Tongue (tissue), 2 donors: ENCODE results near the gene HNRNPH1. TPM values are rescaled to one million over a fixed set of nuclear protein-coding genes. Genes with fewer than 3 reads are reported as not detected.

Source experiments
- DNase-seq: peaks from one replicate; pipeline ENCODE4 v3.0.0-alpha.2; 2015
- total RNA-seq: library from RNA; depleted of rRNA; stranded (reverse); fragments of >200 nt; gene quantifications from one replicate; pipeline ENCODE4 v1.2.3, GENCODE V29; 2014

HNRNPH1 gene
- total RNA-seq, 1 donor from 2014 or later: 726 TPM

DNA sequence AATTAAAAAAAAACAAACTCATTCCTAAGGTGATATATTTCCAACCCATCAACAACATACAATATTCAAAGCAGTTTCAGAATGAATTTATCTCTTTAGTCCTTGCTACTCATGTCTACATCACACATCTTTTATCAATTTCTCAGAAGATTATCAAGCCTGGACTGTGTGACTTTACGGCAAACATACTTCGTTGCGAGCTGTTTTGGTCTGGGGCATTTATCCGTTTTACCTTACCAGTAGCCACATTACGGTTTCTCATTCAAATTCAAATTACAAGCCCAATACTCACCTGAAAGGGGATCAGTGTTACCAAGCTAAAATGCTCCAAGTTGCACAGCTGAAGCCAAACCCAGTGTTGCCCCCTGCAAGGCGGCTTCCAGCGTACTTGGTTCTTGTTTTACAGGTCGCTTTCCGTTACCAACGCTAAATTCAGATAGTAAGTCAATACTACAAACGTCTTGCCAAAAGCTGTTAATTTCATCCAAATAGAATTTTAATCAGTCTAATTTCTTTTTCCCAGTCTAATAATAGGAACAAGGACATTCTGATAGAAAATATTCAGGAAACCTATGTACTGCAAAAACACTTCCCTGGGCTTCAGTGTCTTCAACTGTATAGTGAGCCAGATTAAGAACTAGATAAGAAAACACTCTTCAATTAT lies 1.8 kb downstream of the HNRNPH1 start:
- DNase-seq: peak; percentile 28

DNA sequence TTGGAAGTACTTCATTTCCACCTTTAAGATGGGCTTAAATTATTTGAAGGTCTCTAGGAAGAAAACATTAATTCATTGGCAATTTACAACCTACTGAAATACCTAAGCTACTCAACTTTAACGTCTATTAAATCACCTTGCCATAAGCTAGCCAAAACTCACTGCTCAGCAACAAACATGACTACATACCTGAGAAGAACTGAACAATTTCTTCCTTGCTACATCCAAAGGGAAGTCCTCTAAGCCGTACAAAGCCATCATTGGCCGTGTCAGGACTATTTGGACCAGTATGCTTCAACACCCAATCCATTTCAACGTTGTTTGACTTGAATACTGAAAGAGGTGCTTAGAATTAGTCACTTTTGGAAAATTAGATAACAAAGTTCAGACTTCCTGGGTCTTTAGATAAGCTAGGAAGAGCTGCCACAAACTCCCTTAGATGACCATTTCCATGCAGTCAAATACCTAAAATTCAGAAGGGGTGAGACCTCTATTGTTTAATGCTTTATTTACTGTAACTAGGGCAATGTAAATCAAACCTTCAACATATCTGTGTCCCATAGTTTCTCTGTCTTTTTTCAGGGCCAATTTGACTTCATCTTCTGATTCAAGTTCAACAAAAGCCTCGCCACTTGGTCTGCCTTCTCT lies 2.6 kb downstream of the HNRNPH1 start:
- DNase-seq: no peak

DNA sequence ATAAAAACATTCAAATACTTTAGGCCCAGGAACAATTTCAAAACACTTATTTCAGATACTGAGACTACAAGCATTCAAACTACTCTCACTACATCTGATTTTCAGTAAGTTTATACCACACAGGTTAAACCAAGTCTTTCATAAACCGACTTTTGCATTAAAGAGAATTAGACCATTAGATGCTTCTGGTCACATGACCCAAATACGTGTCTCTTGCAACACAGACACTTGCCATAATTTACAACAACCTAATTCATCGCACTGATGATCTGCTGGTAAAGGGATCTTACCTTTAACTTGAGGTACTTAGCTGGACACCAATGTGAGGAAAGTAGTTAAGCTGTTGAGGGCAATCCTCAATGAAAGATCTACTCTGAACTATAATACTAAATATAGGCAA lies 3.2 kb downstream of the HNRNPH1 start:
- no peak for DNase-seq

DNA sequence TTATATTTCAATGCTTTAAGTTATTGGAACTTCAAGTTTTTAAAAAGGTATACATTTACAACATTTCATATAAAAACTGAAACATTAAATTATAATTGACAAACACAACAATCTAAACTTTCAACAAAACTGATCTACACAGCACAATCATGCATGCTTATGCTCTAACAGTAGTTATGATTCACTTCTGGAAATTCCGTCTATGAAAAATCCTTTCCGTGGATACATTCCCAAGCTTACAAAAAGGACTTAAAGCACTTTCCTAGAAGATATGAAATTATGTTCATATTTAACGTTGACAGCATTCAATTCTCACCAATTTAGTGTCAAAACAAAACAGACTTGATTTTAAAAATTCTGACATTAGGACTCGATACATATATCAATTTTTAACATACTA lies 3.7 kb downstream of the HNRNPH1 start:
- DNase-seq: no peak

DNA sequence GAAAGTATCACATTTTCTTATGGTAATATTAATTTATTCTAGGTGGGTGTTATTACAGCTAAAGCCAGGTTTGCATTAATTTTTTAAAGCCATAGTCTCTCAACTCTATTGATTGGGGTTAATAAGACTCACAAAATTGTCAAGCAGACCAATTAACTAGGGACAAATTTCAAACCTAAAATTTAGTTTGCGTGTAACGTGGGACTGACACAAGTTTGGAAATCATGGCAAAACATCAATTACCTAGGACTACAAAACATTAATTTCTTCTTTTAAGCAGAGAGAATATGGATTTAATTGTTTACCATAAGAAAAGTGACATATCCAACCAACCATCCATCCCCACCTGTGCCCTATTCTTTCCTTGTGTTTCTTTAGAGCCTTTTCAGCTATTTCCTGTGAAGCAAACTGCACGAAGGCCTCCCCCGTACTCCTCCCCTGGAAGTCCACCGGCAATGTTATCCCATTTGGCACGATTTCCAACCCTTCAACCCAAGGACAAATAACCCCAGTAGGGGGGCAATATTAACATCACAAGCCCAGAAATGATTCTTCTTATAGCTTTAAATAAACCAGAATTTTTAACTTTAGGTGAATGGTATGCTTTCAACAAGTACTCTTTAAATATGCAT lies 4.4 kb downstream of the HNRNPH1 start:
- DNase-seq: peak; percentile 29

DNA sequence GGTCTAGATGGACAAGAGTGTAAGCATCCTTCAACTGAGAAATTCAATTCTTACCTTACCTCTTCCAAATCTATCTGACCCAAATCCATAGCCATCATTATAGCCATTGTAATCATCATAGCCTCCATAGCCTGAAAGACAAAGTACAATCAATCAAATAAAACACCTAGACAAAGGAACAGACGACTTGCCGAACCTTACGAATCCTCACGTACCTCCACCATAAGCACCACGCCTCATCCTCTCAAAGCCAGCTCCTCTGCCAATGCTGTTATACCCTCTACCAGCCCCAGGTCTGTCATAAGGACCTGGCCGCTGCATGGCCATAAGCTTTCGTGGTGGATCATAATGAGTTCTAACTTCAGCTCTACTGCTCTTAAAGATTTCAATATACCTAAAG lies 5.5 kb downstream of the HNRNPH1 start:
- no peak for DNase-seq

DNA sequence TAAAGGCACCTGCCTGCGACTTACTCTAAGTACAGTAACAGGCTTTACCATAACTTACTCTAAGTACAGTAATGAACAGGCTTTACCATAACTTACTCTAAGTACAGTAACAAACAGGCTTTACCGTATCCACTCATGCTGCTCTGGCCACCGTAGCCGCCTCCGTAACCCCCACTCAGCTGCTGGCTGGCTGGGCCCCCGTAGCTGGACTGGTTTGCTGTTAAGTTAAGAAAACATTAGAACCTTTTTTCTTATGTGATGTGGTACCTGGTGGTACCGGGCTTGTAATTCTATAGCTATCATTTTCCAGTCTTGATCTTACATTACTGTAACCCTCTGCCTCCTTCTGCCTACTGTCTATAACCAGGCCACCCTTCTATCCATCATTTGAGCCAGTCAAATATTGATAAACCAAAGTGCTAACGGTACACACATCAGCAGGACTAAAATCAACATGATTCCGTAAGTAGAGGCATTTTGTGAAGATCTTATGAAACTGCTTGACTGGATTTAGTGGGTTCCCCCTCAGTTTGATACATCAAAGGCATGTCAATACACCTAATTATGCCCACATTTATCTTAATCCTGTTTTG lies 7.4 kb downstream of the HNRNPH1 start:
- no peak for DNase-seq

DNA sequence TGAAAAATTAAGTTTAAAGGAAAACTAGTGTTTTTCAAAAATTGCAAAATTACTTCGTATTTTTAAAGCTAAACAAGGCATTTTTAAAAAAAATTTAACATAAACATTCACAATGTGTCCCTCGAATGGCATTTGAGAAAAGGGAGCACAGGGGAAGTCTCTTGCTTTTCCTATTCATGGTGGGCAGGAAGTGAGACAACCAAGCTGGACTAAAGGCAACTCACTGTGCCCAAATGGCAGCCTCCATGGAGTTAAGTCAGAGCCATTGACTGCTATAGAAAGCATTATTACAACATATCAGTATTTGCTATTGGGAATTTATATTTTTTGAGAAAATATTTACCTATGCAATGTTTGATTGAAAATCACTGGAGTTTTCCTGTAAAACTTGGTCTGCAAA lies 8.3 kb downstream of the HNRNPH1 start:
- no peak for DNase-seq

DNA sequence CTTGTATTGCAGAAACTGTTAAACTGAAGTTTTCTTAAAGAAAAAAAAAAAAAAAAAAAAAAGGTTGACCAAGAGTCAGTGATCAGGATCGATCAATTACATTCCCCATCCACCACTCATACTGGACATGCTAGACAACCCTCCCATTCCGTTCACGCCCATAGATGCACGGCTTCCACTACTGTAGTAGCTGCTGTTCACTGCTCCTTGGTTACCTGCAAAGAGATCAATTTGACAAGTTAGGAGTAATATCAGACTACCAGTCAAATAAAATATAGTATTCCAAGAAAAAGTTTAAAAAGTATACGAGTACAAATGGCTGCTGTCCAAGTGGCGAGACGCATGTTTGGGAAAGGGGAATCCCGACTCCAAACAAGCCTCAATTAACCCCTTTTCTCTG lies 8.7 kb downstream of the HNRNPH1 start:
- DNase-seq: no peak

DNA sequence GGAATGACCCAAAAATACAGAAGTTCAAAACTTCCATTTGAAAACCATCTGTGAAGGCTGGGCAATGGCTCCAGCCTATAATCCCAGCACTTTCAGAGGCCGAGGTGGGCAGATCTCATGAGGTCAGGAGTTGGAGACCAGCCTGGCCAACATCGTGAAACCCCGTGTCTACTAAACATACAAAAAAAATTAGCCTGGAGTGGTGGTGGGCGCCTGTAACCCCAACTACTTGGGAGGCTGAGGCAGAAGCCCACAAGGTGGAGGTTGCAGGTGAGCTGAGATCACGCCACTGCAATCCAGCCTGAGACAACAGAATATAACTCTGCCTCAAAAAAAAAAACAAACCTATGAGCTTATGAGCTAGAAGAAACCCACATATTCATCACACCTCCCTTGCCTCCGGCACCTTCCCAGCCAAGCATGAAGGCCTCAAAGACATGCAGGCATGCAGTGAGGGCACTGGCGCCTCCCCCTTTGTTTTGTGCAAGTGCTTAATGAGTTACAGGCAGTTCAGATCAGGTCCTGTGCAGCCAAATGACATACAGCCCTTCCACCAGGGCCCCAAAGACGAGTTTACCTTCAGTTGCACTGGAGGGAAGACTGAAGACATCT lies 9.9 kb downstream of the HNRNPH1 start:
- peak; percentile 23 for DNase-seq

DNA sequence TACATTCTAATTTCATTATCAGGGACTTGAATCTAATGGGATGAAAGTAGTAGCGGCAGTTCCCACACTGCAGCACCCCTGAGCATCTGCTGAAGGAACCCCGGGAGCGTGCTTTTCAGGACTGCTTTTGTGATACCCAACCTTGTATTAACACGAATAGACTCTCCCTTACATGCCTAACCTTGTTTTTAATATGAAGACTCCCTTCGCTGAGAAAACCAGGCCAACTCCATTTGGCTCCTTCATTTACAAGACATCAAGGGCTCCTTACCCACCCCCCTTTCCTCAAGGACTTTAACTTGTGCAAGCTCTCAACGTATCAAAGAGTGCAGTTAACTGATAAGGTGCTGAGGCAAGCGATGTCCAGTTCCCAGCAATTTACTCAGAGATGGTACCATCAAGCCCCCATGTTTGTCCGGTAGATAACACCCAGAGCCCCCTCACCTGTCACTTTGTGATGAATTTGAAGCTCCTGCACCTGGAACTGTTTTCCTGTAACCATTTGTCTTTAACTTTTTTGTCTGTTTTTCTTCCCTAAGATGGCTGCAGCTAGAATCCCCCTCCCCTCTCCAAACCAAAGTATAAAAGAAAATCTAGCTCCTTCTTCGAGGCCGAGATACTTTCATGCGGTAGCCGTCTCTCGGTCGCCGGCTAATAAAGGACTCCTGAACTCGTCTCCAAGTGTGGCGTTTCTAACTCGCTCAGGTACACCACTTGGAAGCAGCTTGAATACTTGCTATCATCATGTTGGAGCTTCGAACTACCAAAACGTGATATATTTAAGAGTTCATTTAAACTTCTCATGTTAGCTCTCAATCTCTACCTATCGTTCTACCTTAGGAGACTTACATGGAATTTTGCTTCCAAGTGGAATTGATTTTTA lies 10.7 kb downstream of the HNRNPH1 start:
- DNase-seq: peak; percentile 17

DNA sequence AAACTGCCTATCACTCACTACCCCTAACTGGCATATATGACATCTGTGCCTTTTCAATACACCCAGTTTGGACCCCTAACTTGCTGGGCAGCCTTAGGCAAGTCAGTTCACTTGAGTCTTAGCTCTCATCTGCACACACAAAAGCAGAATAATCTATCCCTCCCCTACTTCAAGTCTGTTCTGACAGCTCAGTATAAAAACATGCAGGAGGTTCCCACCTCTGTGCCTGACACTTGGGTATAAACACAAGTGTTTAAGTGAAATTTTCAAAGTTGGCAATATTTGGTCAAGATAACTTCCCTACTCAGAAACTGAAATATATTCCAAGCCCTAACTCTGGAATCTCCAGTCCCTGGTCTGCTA lies 12.6 kb downstream of the HNRNPH1 start:
- no peak for DNase-seq

DNA sequence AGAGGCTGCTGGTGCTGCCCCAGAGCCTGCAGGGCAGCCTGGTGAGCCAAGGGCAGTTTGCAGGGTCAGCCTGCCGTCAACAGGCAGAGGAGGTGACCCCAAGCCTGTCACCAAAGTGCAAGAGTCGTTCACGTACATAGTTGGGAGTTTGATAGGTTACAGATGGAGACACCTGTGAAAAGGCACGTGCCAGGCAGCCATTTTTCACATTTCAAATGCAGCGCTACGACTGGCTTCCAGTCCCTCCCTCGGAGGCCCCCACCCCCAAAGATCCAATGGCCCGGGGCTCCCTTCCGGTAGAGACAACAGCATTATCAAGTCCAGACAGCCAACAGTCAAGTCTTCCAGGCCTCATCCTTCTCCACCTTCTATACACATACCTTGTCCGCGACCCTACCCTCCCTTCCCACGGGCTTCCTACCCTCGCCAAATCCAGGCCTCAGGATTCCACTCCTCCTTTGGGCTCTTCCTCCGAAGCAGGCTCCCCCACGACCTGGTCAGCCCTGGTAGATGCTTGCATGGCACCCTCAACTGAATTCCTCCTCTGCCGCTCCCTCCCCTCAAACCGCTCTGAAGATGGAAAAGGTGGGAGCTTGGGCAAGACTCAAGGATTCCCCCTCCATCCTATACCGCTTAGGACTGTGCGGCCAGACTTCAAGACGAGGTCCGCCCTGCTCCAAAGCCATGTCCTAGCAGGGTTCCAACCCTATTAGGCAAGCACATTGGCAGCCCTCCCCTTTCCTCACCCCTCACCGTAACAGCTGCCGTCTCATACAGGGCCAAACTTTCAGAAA lies 13.2 kb downstream of the HNRNPH1 start:
- DNase-seq: peak; percentile 26

DNA sequence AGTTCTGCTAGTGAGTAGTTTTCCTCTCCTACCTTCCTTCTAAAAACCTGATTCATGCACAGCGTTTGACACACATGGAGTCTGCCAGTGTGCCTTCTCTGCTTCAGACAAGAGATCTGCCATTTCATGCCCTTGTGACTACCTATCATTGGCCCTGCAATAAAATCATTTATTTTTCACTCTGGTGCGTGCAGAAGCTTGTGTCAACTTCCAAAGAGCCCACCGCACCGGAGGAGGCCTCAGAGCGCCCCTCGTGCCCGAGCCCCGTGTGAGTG lies 13.7 kb downstream of the HNRNPH1 start:
- DNase-seq: no peak

DNA sequence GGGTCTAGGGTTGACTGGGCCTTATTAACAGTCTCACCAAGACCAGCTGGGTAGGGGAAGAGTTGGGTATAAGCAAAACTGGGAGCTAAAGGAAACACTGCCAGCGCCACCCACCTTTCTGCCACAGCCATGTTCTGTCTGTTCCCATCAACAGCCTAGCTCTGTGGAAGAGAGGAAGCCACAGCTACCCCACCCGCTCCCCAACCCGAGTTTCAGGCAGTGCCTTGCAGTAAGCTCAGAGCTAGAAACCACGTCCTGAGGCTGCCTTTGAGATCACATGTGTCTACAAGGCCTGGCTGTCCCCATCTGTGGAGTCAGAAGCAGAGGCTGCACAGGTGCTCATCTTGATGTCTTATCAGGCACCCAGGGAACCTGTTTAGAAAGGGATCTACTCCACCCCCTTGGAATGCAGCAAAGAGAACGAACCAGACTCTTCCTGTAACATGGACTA lies 15.3 kb downstream of the HNRNPH1 start:
- DNase-seq: peak; percentile 18

DNA sequence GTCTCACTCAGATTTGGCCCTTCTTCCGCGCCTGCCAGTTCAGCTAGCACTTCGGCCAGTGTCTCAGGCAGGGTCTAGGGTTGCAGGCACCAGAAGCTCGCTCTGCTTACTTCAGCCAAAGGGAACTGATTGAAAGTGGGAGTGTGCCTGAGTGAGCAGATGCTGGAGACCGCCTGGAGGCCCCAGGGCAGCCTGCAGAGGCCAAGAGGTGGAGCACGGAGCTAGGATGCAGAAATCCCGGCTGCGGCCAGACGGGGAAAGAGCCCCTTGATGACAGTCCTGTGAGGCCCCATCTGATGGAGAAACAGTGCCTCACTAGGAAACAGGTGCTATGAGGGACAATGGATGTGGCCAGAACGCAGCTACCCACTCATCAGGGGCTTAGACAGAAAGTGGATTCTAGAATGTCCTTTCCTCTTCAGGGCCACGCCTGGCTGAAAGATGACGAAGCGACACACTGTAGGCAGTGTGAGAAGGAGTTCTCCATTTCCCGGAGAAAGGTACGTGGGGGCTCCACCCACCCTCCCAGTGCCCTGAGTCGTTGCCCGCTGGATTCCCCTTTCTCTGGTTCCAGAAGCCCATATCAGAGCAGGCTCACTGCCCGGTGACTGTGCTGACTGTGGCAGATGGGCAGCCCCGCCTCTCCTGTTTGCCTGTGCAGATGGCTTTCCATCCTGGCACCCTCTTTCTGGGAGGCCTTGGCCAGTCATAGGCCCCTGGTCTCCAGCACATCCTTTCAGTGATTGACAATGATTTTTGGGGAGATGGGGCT lies 16.1 kb downstream of the HNRNPH1 start:
- DNase-seq: peak; percentile 37

DNA sequence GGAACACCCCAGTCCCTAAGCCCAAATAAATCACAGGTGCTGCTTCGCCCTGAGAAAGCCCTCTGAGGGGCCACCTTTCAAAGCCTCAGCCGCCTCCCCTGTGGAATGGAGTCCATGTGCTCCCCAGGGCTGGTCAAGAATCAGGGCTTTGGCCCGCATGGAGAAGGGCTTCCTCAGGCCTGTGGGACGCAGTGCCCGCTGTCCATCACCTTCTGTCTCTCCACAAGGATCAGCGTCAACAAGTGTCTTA lies 16.6 kb downstream of the HNRNPH1 start:
- no peak for DNase-seq

DNA sequence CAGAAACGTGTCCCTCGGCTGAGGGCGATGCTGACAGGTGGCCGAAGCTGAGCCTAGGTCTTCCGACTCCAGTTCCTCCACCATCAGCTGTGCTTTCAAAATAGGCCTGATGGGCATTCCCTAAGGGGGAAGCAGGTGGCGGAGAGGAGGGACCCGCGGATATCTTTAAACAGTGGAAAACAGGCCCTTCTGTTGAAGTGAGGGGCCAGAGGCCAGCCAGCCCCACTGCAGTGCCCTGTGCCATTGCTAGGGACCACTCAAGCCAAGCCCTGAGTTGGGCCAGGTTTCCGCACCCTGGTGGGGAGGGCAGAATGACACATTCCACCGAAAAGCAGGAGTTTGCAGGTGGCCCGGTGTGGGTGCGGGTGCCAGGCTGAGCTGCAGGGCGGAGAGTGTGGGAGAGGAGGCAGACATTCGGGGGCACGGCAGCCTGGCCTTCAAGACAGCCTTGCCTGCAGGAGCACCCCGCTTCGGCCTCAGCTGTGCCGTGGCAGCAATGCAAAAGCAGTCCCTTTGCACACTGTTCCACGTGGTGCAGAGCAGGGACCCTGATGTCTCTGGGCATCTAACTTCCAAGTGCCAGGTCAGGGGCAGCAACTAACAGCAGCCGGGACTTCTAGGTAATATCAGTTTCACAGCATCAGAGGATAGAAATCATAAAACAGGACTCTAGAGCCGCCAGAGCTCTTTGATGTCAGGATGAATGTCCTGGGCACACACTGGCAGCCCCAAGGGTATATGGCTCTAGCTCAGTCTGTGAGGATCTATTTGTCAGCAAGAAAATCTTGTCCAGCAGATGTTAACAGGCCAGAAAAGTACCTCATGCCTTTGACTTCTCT lies 17.2 kb downstream of the HNRNPH1 start:
- DNase-seq: peak; percentile 66

DNA sequence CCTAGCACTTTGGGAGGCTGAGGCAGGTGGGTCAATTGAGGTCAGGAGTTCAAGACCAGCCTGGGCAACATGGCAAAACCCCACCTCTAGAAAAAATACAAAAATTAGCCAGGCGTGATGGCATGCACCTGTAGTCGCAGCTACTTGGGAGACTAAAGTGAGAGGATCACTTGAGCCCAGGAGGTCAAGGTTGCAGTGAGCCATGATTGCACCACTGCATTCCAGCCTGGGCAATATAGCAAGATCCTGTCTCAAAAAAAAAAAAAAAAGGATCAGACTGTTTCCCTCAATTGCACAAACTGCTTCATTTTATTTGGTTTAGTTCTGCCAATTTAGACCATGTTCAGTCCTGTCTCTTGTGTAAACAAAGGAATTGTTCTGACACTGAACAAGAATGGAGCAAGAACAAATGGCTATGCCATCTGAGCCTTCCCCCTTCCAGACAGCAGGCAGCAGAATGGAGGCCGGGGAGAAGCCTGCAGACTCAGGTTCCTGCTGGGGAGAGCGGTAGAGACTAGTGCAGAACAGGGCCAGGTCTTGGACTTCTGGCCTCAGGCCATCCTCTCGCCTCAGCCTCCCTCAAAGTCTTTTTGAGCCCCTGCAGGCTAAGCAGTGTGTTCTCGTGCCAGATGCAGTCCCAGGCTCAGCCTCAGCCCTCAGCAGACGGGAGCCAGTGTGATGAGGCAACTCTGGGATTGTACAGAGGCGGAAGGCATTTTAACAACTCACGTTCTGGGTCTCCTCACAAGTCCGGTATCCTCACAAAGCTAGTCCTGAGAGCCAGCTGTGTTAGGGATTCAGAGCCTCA lies 18.2 kb downstream of the HNRNPH1 start:
- peak; percentile 69 for DNase-seq
